NCI-H1436 (cell line): ENCODE measurements around the gene TNFRSF8.
"Not testable (repeated sequence)": the region's sequence is repeated elsewhere in the genome, so short reads cannot be mapped to it uniquely, and the experiment has no call there.

ENCODE experiments used
- DNase-seq: peaks from one replicate; lab custom pipeline; 2025; lab: John Stamatoyannopoulos, UW

The TNFRSF8 gene

DNA sequence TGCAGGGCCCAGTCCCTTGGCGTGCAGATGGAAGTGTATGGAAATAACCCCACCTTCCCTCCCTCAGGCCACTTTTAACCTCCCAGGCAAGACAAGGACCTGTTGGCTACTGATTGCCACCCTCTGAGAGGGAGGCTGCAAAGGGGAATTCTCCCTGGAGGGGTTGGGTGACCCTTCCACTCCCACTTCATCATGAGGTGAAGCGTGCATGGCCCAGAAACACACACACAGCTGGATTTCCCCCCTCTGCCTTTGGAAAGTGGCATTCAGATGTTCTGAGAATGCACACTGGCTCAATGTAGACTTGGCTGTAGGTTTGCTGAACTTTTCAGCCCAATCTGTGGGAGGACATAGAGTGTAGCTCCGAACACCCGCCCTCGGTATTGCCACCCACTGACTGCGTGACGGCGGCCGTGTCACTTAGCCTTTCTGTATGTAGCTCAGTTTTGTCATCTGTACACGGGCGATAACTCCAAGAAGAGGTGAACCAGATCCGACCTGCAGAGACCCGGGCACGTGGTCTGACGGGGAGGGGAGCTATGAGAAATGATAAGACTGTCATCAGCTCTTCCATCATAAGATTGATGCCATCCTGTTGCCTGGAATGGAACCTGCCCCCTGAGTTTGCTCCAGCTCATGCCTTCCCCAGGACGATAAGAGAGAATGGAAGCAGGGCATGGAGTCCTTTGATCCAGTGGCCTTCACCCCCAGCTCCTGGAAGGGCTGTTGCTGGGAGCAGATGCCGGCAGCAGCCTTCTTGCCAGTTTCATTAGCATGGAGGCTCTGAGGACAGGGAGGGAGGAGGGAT lies 24.5 kb upstream of the TNFRSF8 start:
- no peak for DNase-seq

GRCh38 chr1:12039164-12039525 lies 24.0 kb upstream of the TNFRSF8 start:
- DNase-seq = no peak

- DNase-seq = not testable (repeated sequence)
These were observed 23.2 kb upstream of the TNFRSF8 start for GRCh38 chr1:12039824-12040456.

DNA sequence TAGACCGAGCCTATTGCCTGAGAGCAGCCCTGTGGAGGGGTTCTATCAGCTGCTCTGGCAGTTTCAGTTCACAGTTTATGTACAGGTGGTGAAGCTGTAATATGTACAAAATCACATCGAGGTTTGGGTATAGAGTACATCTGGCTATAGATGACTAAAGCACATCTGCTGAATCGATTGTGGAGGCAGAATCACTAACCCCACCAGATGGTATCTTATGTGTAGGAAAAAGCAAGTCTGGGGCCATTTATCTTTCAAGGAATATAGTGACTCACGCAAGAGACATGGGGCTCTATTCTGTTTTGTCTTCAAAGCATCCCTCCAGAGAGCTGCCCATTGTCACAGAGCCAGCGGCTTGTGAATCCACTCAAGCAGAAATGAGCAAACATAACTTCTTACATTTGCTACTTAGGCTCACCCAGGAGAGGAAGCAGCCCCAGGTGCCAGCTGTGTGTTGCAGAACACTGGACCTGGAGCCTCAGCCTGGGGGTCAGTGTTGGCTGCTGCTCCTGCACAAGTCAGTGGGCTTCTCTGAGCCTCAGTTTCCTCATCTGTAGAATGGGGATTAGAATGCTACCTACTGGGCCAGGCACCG lies 22.5 kb upstream of the TNFRSF8 start:
- DNase-seq = peak; percentile 52

DNA sequence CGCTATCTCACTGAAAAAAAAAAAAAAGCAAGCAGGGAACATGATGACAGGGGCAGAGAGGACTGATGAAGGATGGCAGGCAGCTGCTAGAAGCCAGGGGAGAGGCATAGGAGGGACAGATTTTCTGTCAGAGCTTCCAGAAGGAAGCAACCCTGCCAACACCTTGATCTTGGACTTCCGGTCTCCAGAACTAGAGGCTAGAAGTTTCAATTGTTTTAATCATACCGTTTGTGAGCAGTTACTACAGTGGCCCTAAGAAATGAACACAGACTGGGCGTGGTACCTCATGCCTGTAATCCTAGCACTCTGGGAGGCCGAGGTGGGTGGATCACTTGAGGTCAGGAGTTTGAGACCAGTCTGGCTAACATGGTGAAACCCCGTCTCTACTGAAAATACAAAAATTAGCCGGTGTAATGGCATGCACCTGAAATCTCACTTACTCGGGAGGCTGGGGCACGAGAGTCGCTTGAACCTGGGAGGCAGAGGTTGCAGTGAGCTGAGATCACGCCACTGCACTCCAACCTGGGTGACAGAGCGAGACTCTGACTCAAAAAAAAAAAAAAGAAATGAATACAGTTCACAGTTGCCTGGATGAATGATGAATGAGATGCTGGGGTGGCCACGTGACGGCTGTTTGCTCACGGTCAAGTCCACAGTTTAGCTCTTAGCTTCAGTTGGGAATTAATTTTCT lies 18.8 kb upstream of the TNFRSF8 start:
- DNase-seq = not testable (repeated sequence)

GRCh38 chr1:12046749-12047119 lies 16.4 kb upstream of the TNFRSF8 start:
- DNase-seq = no peak

- DNase-seq = no peak
These were observed 15.8 kb upstream of the TNFRSF8 start for GRCh38 chr1:12047120-12047876.

DNA sequence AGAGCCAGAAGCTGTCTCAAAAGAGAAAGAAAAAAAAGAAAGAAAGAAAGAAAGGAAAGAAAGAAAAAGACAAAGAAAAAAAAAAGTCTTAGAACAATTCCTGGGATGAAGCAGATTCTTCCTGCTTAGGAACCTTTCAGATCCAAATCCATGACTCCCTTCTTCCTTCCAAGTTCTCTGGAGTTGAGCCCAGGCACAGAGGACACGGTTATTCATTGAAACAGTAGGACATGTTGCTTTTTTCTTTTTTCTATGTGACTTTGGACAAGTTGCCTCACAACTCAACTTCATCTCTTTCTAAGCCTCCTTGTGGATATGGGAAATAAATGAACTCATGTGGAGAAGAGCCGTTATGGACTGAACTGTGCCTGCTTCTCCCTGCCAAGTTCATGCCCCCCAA lies 14.7 kb upstream of the TNFRSF8 start:
- no peak for DNase-seq

- no peak for DNase-seq
These were observed 13.5 kb upstream of the TNFRSF8 start for GRCh38 chr1:12049616-12050015.

DNA sequence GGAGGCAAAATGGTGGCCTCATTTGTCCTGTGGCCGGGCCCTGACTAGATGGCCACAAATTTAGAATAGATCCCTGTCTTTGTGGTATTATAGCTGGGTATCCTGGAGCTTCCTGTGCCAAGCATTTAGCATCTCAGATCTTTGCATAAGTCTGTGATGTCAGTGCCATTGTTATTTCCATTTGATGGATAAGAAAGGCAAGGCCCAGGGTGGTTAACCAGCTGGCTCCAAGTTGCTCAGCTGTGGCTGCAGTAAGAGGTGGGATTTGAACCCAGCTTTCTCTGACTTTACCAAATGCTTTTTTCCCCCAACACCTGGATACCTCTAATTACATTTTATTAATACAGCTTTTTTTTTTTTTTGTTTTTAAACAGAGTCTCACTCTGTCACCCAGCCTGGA lies 11.7 kb upstream of the TNFRSF8 start:
- no peak for DNase-seq

GRCh38 chr1:12052008-12052573 lies 11.0 kb upstream of the TNFRSF8 start:
- DNase-seq = no peak

- DNase-seq = no peak
These were observed 10.0 kb upstream of the TNFRSF8 start for GRCh38 chr1:12052997-12053686.

DNA sequence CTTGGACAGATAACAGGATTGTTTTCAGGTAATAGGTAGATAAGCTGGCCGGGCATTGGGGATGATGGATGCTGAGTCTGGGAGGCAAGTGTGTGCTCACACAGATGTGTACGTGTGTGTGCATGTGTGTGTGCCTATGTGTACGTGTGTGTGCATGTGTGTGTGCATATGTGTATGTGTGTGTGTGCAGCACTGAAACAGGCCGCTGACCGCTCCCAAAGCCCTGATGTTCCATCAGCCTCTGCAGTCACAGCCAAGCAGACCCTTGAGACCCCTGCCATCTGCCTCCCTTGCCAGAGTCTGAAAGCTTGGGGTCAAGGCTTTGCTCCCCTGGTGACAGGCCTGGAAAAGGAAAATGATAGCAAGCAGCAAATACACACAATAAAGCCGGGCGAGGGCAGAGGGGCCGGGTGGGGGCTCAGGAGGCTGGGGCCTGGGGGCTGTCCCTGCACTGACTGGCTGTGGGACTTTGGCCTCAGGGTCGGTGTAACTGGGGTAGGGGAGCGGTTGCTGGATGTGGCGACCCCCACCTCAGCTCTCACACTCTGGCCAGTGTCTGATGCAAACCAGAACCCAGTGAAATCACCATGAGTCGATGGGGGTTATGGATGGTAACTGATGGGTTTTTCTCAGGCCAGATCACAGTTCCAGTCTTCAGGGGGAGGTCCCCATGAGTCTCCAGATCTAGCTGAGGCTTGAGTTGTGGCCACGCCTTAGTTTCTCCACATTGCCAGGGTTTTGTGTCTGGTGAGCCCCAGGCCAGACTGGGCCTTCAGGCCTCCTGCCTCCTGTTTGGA lies 9.2 kb upstream of the TNFRSF8 start:
- DNase-seq = no peak

DNA sequence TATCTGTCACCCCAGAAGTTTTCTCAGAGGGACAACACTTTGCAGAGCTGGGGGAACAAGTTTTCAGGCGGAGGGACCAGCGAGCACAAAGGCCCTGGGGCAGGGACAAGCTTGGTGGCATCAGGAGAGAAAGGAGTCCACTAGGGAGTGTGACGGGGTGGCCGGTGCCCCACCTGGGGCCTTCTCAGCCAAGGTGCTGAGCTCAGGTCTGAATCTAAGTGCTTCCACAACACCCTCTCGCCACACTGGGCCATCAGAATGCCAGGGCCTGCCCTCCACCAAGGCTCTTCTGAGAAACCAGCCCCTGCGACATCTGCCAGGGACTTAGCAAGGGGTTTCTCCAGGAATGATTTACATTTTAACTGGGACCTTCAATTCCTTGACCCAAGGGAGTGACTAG lies 7.8 kb upstream of the TNFRSF8 start:
- no peak for DNase-seq

DNA sequence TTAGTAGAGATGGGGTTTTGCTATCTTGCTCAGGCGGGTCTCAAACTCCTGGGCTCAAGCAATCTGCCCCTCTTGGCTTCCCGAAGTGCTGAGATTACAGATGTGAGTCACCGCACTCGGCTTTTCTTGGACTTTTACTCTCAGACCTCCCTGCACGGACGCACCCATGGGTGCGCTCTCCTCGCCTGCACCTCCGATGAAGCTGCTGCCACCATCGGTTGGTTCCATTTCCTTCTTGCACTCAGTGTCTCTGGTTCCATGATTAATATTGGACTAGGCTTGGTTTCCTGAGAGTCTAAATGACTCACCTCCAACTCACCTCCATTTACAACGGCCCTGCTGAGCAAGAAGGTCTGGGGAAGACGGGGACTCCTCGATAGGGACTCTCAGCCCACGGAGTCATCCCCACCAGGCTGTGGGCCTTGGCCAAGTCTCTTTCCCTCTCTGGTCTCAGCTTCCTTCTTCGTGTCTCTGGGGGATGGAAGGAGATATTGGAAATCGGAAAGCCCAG lies 6.7 kb upstream of the TNFRSF8 start:
- DNase-seq = no peak

DNA sequence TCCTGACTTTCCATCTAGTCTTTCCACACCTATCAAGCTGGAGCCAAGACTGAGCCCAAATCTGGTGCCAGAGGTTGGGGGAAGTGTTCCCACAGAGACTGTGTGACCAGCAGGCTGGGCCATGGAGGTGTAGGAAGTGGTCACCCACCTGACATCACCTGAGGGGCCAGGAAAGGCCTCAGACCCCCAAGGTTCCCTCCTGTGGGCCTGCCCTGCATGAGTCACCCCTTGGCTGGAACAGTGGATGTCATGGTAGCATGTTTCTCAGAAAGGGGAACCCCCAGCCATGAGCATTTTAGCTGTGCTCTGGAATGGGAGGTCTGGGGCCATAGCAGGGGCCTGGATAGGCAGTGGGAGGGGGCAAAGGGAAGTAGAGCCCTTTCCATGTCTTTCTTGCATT lies 5.7 kb upstream of the TNFRSF8 start:
- DNase-seq = no peak

DNA sequence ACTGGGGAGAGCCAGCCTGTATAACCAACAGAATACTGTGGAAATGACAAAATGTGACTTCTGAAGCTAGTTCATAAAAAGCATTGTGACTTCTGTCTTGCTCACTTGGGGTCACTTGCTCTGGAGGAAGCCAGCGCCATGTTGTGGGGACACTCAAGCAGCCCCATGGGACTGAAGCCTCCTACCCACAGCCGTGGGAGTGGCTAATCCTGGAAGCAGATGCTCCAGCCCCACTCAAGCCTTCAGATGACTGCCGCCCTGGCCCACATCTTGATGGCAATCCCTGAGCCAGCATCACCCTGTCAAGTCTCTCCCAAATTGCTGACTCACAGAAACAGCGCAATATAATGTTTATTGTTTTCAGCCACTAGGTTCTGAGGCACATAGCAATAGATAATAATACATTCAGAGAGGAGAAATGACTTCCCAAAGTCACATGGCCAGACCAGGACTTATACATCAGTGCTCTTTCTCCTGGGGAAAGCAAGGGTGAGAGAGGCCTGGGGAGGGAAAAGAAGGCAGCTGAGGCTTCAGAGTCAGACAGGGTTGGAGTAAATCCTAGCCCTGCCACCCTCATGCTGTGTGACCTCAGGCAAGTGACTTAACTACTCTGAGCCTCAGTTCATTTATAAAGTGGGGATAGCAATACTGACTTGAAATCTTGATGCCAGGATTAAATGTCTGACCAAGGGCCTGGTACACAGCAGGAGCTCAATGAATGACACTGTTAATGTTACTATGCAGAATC lies 5.0 kb upstream of the TNFRSF8 start:
- DNase-seq = no peak

DNA sequence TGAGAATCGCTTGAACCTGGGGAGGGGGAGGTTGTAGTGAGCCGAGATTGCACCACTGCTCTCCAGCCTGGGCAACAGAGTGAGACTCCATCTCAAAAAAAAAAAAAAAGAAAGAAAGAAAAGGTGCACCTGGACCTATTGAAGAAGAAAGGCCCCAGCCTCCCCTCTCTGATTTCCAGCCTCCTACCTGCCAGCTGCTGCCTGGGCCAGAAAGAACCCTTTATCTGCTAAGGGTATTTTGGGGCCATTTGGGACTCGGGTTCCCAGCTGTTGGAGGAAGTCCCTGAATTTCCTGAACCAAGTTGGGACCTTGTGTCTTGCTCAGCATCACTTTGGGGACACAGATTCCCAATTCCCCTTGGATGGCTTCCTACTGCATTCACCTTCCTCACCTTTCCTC lies 3.9 kb upstream of the TNFRSF8 start:
- DNase-seq = no peak

DNA sequence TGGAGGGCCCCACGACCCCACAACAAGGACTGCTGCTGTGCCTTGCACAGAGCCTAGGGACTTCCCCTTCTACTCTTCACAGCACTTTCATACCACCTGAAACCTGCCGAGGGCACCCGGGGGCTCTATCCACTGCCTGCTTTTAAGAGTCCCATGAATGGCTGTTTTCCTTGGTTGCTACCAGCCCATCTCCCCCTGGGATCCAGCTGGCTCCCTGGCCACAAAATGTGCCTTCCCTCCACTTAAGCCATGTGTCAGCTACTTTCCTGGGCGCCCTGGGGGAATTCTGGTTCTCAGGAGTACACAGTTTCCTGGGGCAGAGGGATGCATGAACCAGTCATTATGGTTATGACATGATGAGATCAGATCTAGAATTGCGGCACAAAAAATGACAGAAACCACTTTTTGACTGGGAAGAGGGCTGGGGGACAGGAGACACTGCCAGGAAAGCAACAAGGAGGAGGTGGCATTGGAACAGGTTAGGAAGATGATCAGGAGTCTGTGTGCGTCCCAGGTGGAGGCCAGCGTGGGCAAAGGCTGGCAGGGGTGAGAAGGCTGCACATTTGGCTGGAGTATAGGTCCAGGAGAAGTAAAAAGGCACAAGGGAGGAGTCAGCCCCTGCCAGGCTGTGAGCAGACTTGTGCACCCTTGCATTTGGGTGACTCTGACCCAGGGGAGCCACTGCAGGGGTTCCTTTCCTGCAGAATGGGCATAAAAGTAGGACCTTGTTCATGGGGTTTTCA lies 3.2 kb upstream of the TNFRSF8 start:
- DNase-seq = no peak
